ENCODE results near the gene PBX2.

GRCh38 chr6:32215617-32216016 is 25.6 kb upstream of the PBX2 start:
- TF ChIP-seq, protein P1, sequence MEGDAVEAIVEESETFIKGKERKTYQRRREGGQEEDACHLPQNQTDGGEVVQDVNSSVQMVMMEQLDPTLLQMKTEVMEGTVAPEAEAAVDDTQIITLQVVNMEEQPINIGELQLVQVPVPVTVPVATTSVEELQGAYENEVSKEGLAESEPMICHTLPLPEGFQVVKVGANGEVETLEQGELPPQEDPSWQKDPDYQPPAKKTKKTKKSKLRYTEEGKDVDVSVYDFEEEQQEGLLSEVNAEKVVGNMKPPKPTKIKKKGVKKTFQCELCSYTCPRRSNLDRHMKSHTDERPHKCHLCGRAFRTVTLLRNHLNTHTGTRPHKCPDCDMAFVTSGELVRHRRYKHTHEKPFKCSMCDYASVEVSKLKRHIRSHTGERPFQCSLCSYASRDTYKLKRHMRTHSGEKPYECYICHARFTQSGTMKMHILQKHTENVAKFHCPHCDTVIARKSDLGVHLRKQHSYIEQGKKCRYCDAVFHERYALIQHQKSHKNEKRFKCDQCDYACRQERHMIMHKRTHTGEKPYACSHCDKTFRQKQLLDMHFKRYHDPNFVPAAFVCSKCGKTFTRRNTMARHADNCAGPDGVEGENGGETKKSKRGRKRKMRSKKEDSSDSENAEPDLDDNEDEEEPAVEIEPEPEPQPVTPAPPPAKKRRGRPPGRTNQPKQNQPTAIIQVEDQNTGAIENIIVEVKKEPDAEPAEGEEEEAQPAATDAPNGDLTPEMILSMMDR (IDR thresholded peaks at IDR 0.05), result no peak
- TF ChIP-seq POLR2A (IDR thresholded peaks at IDR 0.05), result no peak

Measured in lower leg skin (tissue), 3 donors.